HG02885 (cell line): ENCODE results near the gene GALNT18.
A peak's percentile ranks its signal among the peaks of the same experiment; 100 is the strongest.

Experiments
- ATAC-seq: cut with Tn5 transposase; IDR thresholded peaks from one replicate; pipeline ENCODE4 v1.9.1; 2021; ENCODE audit warnings: mild to moderate bottlenecking; ENCODE audit not compliant: unreplicated experiment, poor library complexity

The GALNT18 gene

DNA sequence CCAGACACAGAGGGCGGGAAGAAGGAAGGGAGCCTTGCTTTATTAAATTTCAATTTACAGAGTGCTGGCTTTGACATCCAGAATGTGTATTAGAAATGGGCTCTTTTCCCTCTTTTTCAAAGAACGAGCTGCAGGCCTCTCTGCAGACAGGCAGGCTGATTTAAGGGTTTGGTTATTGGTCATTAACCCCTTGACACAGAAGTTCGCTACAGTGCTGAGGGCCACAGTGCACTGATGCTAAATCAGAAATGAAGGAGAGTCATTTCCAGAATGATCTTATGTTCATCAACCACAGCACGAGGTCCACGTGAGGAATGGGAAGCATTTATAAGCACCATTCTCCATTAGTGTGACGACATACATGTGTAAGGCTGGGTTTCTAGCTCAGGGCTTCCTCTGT lies 320.6 kb downstream of the GALNT18 start:
- ATAC-seq: no peak

DNA sequence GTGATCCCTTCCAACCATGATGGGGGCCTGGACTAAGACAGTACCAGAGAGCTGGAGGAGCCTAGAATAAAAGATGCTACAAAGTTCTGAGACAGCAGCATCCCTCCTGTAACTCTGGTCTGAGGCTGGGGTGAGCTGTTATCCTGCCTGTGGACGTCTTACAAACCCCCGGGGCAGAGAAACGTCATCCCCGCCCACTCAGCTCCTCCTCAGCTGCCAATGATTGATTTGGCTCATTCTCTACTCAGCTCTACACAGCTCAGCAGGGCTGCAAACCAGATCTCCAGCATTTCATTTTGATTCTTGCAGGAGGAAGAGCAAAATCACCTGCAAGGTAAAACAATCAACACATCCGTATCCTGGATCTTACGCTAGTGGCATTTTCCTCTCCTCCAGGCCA lies 324.2 kb downstream of the GALNT18 start:
- ATAC-seq: no peak

DNA sequence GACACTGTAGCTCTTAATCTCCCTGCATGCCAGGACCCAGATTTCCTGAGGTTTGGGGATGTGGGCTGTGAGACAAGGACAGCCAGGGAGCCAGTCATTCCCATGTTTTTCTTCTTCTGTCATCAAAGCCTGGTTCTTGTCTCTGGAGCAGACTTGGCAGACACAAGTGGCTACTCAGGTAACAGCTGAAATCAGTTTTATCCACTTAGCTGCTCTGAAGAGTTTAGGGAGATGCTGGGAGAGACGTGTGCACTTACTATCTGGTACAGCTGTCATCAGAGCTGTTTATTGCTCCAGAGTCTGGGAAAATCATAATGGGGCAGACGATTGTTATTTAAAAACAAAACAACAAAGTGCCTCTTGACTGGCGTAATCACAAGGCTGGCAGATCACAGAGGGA lies 325.4 kb downstream of the GALNT18 start:
- no peak for ATAC-seq

DNA sequence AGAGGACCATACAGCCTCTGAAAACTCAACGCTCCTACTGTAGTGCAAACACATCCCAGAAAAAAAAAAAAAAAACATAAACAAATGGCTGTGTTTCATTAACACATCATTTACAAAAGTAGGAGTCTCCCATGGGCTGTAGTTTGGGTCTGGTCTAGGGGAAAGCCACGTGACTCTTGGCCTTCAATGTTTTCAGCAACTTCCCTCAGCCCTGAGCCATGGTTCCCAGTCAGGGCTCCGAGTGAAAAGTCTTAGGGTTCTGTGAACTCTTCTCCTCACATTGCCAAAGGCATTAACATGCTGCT lies 327.3 kb downstream of the GALNT18 start:
- ATAC-seq: no peak

DNA sequence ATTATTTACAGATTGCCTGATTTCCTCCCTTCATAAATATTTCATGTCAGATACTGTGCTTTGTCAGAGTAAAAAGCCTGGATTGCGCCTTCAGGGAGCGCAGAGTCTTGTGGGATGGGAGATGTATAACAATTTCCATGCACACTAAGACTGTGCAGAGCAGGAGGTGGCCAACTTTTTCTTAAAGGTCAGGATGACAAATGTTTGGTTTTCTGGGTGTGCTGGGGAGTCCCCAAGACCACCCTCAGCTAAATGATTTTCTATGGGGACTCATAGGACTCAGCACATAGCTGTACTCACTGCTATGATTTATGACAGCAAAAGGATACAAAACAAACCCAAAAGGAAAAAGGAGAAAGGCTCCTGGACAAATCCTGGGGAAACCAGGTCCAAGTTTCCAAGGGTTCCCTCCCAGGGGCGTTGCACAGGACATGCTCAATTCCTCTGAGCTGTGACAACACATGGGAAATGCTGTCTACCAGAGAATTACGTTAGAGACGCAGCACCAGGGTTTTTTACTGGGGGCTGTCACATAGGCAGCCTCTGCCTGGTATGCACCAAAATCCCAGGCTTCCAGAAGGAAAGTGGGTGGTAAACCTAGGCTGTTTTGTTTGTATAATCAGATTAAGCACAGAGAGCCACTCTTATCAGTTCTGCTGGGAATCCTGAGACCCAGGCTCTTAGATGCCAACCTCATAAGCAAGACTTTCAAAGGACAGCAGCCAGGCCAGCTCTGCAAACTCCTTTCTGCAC lies 327.8 kb downstream of the GALNT18 start:
- no peak for ATAC-seq

DNA sequence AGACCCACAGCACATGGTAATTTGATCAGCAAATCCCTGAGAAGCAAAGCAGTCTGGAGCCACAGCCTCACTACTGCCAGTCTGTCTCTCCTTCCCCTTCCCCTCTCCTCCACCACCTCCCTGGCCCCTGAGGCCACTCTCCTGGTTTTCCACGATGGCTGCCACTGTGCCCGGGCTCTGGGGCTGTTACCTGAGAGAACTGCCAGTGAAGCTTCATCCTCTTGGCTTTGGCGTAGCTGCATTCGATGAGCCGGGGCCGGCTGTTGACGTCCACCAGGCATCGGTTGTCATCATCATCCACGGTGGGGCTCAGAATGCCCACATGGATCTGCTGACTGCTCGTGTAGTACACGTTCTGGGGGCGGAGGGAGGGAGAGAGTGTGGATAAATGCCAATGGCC lies 329.0 kb downstream of the GALNT18 start:
- ATAC-seq: no peak

DNA sequence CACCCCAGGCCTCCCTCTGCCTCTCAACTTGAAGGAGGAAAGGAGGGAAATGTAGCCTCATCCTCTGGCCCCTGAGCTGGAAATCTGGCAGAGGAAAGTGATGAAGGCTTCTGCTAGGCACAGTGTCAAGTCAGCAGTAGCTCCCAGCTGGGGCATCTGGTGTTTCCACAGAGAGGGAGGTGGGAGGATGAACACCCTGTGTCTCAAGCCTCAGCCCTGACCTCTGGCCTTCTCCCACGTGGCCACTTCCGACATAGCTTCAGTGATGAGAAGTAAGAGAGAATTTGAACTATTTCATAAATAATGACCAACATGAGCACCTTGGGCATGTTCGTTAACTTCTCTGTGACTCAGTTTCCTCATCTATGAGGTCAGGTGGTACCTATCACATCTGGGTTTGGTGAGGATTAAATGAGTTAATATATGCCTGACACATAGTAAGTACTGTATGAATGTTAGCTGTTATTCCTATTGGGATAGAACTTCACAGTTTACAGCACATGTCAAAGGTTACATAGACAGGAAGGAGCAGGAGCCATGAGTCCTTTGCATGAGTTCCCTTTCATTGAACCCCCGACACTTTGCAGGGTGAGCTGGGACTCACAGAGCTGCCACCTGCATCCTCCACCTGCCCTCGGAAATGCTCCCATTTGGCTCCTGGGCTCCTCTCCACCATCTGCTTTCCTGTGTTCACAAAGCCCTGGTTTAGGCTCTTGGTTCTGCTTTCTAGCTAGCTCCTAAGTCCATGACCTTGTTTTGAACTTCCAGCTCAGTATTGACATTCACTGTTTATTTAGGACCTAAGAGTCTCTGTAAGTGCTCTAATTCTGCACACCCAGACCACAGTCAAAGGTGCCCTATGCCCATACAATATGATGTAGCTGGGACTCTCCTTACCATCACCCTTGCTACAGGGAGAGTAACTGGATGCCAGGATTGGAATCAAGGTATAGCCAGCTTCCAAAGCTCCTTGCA lies 330.5 kb downstream of the GALNT18 start:
- ATAC-seq: no peak

DNA sequence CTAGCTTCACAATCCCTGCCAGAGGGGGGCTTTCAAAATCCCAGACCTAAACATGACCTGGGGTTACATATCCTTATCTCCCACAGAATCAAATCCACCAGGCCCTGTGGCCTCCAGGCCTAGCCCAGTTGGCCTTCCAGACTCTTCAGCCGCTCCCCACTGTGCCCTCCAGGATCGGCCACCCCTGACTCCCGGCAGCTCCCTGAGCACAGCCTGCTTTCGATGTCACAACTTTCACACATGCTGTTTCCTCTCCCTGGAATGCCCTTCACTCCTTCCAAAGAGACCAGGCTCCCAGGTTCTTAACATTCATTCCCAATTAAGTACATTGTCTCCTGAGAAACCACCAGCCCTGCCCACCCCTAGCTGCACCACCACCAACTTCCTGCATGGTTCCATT lies 331.5 kb downstream of the GALNT18 start:
- ATAC-seq: no peak

DNA sequence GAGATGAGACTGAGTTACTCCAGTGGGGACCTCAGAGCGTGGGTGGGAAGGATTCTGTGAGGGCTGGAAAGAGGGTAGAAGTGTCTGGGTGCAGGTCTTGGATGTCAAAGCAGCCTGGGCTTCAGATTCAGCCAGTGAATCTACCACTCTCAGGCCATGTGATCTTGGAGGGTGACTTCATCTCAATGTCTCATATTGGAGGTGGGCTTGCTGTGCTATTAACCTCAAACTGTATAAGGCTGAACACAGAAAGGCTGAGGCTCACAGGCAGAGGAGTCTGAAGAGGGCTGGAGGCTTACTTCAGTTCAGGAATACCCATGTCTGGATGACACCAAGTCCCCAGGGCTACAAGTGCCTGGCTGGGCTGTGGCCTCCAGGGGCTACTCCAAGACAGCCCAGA lies 332.1 kb downstream of the GALNT18 start:
- no peak for ATAC-seq

DNA sequence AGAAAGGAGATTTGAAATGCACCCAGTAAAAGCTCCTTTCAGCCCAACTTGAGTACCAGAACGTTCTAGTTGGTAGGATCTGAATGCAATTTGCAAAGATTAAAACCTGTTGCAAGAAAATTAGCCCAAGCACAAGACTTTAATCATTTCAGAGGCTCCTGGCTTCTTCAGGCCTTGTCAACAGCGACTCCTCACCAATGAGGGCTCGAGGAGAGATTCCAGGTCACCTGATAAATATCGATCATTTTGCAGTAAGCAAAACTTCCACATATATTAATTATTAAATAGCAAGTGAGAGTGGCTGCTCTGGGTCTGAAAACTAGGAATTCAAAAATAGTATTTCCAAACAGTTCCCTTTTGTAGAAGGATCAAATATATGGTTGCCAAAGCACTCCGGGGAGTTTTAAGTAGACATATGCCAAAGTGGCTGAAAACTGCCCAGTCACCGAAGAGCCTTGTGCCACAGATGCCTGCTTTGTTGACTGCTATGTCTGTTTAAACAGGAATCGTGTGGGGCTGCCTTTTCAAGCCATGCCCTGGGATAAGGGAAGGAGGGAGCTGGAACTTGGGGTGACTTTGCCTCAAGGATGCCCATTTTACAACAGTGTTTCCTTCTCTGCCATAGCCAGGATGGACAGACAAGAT lies 332.7 kb downstream of the GALNT18 start:
- no peak for ATAC-seq

DNA sequence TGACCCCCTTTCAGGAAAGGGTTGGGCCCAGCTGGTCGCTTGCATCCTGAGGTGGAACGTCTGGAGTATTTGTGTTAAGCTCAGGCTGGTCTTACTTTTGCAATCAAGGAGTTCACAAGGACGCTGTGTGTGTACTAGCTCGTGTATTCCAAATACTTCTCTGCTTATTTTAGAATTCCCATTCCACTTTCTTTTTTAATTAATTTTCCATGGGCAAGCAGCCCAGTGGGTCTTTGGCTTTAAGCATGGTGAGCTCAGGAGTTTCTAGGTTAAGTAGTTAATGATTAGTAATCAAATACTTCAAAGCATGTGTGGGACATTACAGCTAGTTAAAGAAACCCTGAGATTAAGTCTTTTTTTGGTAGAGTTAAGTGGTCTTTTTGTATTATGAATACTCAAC lies 337.3 kb downstream of the GALNT18 start:
- no peak for ATAC-seq

DNA sequence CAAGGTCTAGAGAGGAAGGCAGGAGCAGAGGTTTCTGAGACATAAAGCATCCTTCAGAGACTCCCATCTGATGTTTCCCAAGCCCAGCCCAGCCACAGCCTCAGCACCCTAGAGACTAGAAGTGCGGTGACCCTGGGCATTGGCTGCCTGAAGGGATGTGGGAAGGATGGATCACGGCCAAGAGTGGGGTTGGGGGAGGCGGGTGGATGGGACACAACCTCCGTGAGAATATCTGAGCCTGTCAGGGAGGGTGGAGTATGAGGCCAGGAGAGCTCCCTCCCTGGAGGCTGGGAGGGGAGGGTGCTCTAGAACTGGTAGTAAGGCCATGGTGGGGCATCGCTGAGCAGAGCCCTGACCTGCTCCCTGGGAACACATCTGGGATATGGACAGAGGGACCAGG lies 340.2 kb downstream of the GALNT18 start:
- ATAC-seq: no peak

DNA sequence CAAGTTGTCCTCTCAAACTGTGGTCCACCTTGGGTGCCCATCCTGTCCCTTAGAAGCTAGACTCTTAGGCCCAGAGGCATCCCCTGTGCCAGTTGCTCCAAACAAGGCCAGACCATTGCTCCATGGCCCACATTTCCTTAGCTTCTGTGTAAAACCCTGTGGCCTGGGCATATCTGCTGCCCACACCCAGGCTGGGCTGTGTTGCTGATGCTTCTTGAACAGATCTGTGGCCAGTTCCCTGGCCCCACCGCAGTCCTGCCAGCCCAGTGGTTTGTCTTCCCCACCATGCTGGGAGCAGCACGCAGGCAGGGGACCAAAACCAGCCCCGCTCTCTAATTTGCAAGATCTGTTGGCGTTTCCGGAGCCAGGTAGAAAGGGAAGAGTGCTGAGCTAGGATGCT lies 341.0 kb downstream of the GALNT18 start:
- ATAC-seq: no peak

DNA sequence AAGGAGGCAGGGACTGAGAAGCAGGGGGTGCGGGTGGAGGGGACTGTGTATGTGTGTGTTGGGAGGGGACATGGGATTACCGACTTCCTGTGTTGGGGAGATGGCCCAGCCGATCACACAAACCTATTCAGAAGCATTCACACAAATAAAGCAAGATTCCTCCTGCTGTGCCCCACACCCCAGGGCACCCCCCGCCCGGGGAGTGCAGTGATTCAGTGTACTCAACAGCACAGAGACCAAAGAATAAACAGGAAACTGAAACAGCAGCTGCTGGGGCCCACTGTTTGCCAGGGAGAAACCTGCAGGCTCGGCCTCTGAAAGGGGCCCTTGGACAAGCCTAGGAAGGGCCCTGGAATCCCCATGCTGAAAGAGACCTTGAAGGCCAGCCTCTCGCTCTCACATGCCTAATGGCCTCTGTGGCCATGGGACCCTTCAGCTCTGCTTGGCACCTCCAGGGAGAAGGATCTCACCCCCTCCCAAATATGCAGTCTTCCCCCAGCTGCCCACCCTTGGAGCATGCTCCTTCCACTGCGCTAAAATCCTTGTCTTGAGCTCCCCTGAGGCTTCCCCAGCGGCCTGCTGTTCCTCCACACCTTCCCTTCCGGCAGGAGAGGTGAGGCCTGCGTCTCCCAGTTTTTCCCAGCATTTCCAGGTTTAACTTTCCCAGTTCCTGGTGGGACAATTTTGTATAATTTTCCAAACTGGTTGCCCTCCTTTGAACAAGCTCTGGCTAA lies 341.7 kb downstream of the GALNT18 start:
- peak; percentile 35 for ATAC-seq

DNA sequence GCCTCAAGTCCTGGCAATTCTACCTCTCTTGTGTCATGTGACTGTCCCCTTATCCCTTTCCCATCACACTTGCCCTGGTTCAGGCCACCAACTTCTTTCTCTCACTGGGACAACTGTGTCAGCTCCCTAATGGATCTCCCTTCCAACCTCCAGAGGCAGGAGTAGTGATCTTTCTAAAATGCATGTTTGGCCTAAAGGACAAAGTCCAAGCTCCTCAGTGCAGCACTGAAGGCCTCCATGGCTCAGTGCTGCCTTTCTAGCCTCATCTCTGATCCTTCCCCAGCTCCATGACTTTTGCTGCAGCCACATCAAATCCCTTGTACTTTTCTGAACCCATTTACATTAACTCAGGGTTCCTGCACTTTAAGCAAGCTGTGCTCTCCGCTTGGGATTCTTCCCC lies 349.6 kb downstream of the GALNT18 start:
- ATAC-seq: no peak

DNA sequence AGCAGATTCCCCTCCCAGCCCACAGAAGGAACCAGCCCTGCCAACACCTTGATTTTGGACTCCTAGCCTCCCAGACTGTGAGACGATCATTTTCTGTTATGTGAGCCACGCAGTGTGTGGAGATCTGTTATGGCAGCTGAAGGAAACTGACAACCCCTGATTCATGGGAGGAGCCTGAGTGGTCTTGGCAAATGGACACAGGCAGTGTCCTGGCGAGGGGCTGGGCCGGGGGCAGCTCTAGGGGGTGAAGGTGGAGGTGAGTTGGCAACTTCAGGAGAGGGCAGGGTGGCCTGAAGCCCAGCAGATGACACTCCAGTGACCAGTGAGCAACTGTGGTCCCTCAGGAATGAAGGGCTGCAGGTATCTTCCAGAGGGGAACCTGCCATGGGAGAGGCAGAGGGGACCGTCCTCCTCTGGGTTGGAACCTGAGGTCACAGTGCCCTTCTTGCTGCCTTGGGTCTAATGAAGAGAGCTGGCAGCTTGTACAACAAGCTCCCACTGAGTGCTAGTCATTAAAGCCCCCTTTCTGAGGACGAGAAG lies 351.5 kb downstream of the GALNT18 start:
- no peak for ATAC-seq

DNA sequence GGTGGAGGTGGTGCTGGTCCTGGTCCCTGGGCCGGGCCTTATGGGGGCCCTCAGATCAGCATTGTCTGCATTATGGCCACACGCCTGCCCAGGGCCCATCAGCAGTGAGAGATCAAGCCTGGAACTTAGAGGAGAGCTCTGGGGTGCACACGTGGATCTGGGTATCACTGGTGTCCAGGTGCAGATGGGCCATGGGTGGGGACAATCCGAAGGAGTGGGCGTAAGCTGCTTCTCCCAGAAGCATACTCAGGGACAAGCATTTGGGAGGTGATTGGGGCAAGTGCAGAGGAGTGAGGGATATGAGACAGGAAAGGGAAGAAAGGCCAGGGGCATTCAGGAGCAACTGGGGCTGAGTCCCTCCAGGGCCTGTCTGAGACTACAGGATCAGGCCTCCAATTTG lies 353.1 kb downstream of the GALNT18 start:
- no peak for ATAC-seq

DNA sequence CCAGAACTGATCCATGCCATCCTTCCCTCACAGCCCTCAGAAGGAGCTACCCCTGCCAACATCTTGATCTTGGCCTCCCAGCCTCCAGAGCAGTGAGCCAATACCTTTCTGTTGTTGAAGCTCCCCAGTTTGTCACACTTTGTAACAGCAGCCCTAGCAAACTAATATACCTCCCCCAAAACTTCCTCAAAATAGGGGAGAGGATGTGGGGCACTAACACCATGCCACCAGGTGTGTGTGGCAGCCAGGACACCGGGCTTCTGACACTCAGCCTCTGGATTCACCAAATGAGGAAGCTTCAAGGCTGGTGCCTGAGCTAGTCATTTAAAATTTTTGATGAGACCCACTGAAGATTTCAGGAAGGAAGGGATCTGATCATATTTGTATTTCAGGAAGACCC lies 353.7 kb downstream of the GALNT18 start:
- no peak for ATAC-seq

DNA sequence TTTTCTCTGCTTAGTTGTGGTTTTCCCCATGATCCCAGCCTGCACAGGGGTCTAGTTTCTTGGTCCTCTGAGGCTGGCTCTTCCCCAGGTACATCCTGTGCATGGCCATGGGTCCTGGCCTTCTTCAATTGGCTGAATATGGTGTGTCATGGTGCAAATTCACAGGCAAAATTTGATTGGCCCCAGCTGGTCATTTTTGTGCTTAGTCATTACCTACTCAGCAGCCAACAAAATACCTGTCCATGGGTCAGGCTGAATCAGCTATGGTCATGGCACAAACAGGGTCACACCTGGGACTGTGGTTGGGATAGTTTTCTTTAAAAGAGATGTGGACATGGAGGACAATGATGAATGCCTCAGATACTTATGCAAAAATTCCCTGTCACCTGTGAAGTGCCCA lies 354.5 kb downstream of the GALNT18 start:
- no peak for ATAC-seq

DNA sequence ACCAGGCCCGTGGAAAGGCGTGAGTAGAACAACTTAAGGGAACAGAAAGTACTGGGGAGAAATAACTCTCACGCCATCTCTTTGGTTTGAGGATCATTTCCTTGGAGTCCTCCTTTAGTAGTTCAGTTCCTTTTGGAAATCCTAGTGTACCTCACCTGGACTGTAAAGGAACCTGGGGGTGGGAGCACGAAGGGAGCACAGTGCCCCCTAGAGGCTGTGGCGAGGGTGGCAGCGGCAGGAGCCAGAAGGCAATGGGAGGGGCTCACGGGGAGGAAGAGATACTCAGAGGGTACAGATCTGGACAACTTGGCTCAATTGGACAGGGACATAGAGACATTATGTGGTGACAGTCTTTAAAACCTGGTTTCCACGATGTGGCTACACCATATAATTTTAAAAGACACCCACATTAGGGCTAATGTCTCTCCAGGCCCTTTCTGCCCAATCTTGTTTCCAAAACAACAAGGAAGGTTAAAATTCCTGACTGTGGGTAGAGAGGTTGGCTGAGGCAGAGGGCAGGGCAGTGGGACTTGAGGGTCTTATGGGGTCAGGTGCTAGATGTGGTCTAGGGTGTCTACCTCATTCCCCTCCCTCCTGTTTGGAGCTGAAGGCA lies 355.7 kb downstream of the GALNT18 start:
- peak; percentile 54 for ATAC-seq
